CD14-positive monocyte (primary cell): ENCODE measurements around the gene ALDH5A1. TPM values are rescaled to one million over a fixed set of nuclear protein-coding genes. Genes with fewer than 3 reads are reported as not detected.

Source experiments
- DNase-seq, 3 donors: peaks; one replicate each; pipeline ENCODE4 v3.0.0-alpha.2; 2011 to 2022
- H2AFZ ChIP-seq: 2 replicates; pipeline ENCODE4 v1.6.0; 2012; ENCODE audit warnings: mild to moderate bottlenecking, low read depth, low read length, inconsistent platforms; ENCODE audit not compliant: insufficient read depth, poor library complexity, severe bottlenecking
- H3K27ac ChIP-seq, 2 donors: 1 replicate in 1 of 2; 2 replicates in 1 of 2; pipeline ENCODE4 v1.5.1; 2012 to 2013; ENCODE audit warnings: low read length in 2 of 2, control low read depth in 1 of 2, inconsistent platforms in 1 of 2, low read depth in 1 of 2, mild to moderate bottlenecking in 1 of 2
- H3K27me3 ChIP-seq, 2 donors: one replicate each; pipeline versions ENCODE4 v1.6.0 to v1.6.1; 2011 to 2013; ENCODE audit warnings: low read length in 2 of 2; ENCODE audit not compliant: control insufficient read depth in 2 of 2, insufficient read depth in 2 of 2
- H3K36me3 ChIP-seq, 2 donors: replicated peaks in 1 of 2; 1 replicate in 1 of 2; 2 replicates in 1 of 2; pipeline versions ENCODE4 v1.5.1 to v1.6.1; 2012 to 2013; ENCODE audit warnings: low read length in 2 of 2, control low read depth in 1 of 2, inconsistent platforms in 1 of 2, mild to moderate bottlenecking in 1 of 2; ENCODE audit not compliant: insufficient read depth in 2 of 2, control insufficient read depth in 1 of 2
- H3K4me1 ChIP-seq, 2 donors: 1 replicate in 1 of 2; 2 replicates in 1 of 2; pipeline versions ENCODE4 v1.5.1 to v1.6.1; 2012 to 2013; ENCODE audit warnings: low read length in 2 of 2, control low read depth in 1 of 2, inconsistent platforms in 1 of 2, mild to moderate bottlenecking in 1 of 2, moderate library complexity in 1 of 2; ENCODE audit not compliant: insufficient read depth in 2 of 2, control insufficient read depth in 1 of 2
- H3K4me2 ChIP-seq: replicated peaks from 2 replicates; pipeline ENCODE3; 2012; ENCODE audit warnings: low read length, moderate library complexity, mild to moderate bottlenecking; ENCODE audit not compliant: poor library complexity, severe bottlenecking; ENCODE audit errors: extremely low read depth
- H3K4me3 ChIP-seq, 3 experiments: fragments of 200-600 bp in 1 of 3; sonication (generic) in 1 of 3; replicated peaks in 1 of 3; 1 replicate in 2 of 3; 2 replicates in 1 of 3; pipeline ENCODE4 v1.5.1; 2011 to 2013; ENCODE audit warnings: low read length in 3 of 3, mild to moderate bottlenecking in 3 of 3, control low read depth in 2 of 3, low read depth in 2 of 3, inconsistent platforms in 1 of 3, moderate library complexity in 1 of 3
- H3K79me2 ChIP-seq: 2 replicates; pipeline ENCODE4 v1.6.0; 2012; ENCODE audit warnings: mild to moderate bottlenecking, control low read depth, inconsistent platforms, low read length, moderate library complexity; ENCODE audit not compliant: insufficient read depth
- H3K9ac ChIP-seq: 2 replicates; pipeline ENCODE4 v1.6.0; 2017; ENCODE audit warnings: low read length, mild to moderate bottlenecking; ENCODE audit not compliant: insufficient read depth, poor library complexity, severe bottlenecking
- H3K9me3 ChIP-seq, 2 donors: replicated peaks in 1 of 2; 1 replicate in 1 of 2; 2 replicates in 1 of 2; pipeline versions ENCODE4 v1.5.1 to v1.6.1; 2012 to 2013; ENCODE audit warnings: low read length in 2 of 2, control low read depth in 1 of 2; ENCODE audit not compliant: control insufficient read depth in 1 of 2, insufficient read depth in 1 of 2
- H4K20me1 ChIP-seq: 2 replicates; pipeline ENCODE4 v1.6.0; 2012; ENCODE audit warnings: mild to moderate bottlenecking, low read length, control low read depth, moderate library complexity; ENCODE audit not compliant: insufficient read depth
- H3K27ac Mint-ChIP-seq, 7 donors: one replicate each; pipeline ENCODE4 v1.8.0; 2020; ENCODE audit warnings: mild to moderate bottlenecking in 7 of 7, mixed read lengths in 7 of 7, moderate library complexity in 6 of 7, inconsistent platforms in 2 of 7
- H3K27me3 Mint-ChIP-seq, 3 donors: one replicate each; pipeline ENCODE4 v1.8.0; 2021 to 2022; ENCODE audit warnings: low read depth in 3 of 3, mild to moderate bottlenecking in 3 of 3, mixed read lengths in 3 of 3, moderate library complexity in 3 of 3, inconsistent platforms in 1 of 3
- H3K36me3 Mint-ChIP-seq, 2 donors: one replicate each; pipeline ENCODE4 v1.8.0; 2020; ENCODE audit warnings: mixed read lengths in 2 of 2, inconsistent platforms in 1 of 2, mild to moderate bottlenecking in 1 of 2
- H3K4me1 Mint-ChIP-seq: one replicate; pipeline ENCODE4 v1.8.0; 2020; ENCODE audit warnings: mild to moderate bottlenecking, mixed read lengths
- H3K4me3 Mint-ChIP-seq, 2 donors: one replicate each; pipeline ENCODE4 v1.8.0; 2020; ENCODE audit warnings: mild to moderate bottlenecking in 2 of 2, mixed read lengths in 2 of 2, moderate library complexity in 1 of 2
- H3K9me3 Mint-ChIP-seq, 7 donors: one replicate each; pipeline ENCODE4 v1.8.0; 2020 to 2022; ENCODE audit warnings: mixed read lengths in 7 of 7, mild to moderate bottlenecking in 6 of 7, moderate library complexity in 6 of 7, inconsistent platforms in 2 of 7
- CTCF ChIP-seq: fragments of 200-600 bp; IDR thresholded peaks from one replicate; pipeline ENCODE4 v1.8.0; 2022; ENCODE audit warnings: antibody characterized with exemption, mild to moderate bottlenecking
- WGBS: methylation state at CpG from one replicate; pipeline ENCODE4 v1.1.5; 2013; ENCODE audit warnings: missing lambda C conversion rate; ENCODE audit not compliant: insufficient coverage; 5-methylcytosine and 5-hydroxymethylcytosine counted together
- intact Hi-C, 2 donors: fragments of 100-400 bp; cut with micrococcal nuclease; formaldehyde crosslinking; loops; one replicate each; pipeline versions ENCODE4 v1.15.0 to v1.15.1; 2023
- polyA minus RNA-seq: library from RNA; depleted of rRNA, polyadenylated mRNA; stranded (reverse); fragments of >200 nt; gene quantifications from 2 replicates; pipeline ENCODE4 v1.2.3, GENCODE V29; 2012
- polyA plus RNA-seq, 3 donors: library from polyadenylated mRNA; depleted of rRNA in 1 of 3; unstranded in 2 of 3; stranded (reverse) in 1 of 3; fragments of 300-500 nt in 2 of 3; fragments of >200 nt in 1 of 3; fragmentation: Illumina TruSeq in 2 of 3; gene quantifications; 1 replicate in 2 of 3; 2 replicates in 1 of 3; pipeline ENCODE4 v1.2.3, GENCODE V29; 2012 to 2021
- total RNA-seq, 12 experiments: library from RNA in 1 of 12; stranded (reverse) in 1 of 12; fragments of 120-200 nt in 1 of 12; gene quantifications; one replicate each; pipeline ENCODE4 v1.2.4 and lab custom pipeline; 2013 to 2026; ENCODE audit warnings: mixed read lengths in 6 of 12, inconsistent platforms in 1 of 12

The ALDH5A1 gene
- total RNA-seq (2013), result 0.17 TPM
- polyA plus RNA-seq (under 1 TPM; 0.04 to 0.33 (median 0.17) TPM), polyA minus RNA-seq (under 0.01 and 0.16 TPM in 2 replicates), total RNA-seq (lab: John Stamatoyannopoulos, UW) (0.17 to 4.9 (median 0.31) reads per million in 11 experiments)

GRCh38 chr6:24494821-24495795, at the start of gene ALDH5A1:
TSS of gene ALDH5A1 (plus strand) at chr6:24494969. CDS start at chr6:24494997, 28 bp downstream.
- no peak within 1 kb of the TSS for H3K27ac Mint-ChIP-seq
- peaks cover 9 to 26% of the 10 kb centered on the region in 2 donors for H3K27me3 ChIP-seq
- H3K4me1 Mint-ChIP-seq, result peaks cover 15% of the 10 kb centered on the region
- H4K20me1 ChIP-seq, result no peaks in the 10 kb centered on the region
- no peaks in the 10 kb centered on the region for H3K36me3 ChIP-seq
- H3K9me3 Mint-ChIP-seq, result peaks cover 2 to 9% (median 7%) of the 10 kb centered on the region in 7 donors
- TF ChIP-seq CTCF, result peak; percentile 23
- H3K4me3 Mint-ChIP-seq, result peak within 1 kb of the TSS; percentile 79 to 86
- no peaks in the 10 kb centered on the region for H3K79me2 ChIP-seq
- intact Hi-C loops, result no loop called here
- WGBS, result under 1% methylated on average over 92 of the region's 93 CpGs
- H3K27ac ChIP-seq, result no peak within 1 kb of the TSS
- H3K36me3 Mint-ChIP-seq, result no peaks in the 10 kb centered on the region
- peaks cover 0 to 4% of the 10 kb centered on the region in 2 donors for H3K9me3 ChIP-seq
- peak within 1 kb of the TSS; percentile 45 to 83 (median 51) for H3K4me3 ChIP-seq
- H3K27me3 Mint-ChIP-seq, result peaks cover 14 to 37% (median 32%) of the 10 kb centered on the region in 3 donors
- H2AFZ ChIP-seq, result peak within 1 kb of the TSS; percentile 77
- H3K4me1 ChIP-seq, result peaks cover 13 to 18% of the 10 kb centered on the region in 2 donors
- peak; percentile 7 to 25 (median 15) for DNase-seq
- H3K4me2 ChIP-seq, result peak within 1 kb of the TSS; percentile 94
- H3K9ac ChIP-seq, result peak within 1 kb of the TSS; percentile 54

DNA sequence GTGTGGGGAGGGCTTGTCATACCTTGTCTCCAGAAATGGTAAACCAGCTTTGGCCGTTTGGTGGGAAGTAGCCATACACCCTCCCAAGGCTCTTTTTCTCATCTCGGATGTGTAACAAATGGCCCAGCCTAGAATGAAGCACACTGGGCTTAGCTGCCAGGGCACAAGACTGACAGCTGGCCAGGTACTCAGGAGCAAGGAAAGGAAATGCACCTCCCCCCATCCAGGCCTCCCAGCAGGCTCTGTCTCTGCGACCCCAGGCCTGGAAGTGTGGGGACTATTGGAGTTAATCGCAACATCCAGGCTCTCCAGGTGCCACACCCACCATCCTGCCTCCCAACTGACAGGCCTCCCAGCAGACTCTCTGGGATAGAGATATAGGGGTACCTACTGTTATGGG, 49.1 kb upstream of the ALDH5A1 start:
- no peak for TF ChIP-seq CTCF
- Histone ChIP-seq H3K9me3 (no peaks in the 10 kb centered on the region), H3K36me3 (no peaks in the 10 kb centered on the region), H3K4me3 (no peak overlapping the region), H2AFZ (no peak overlapping the region), H3K4me1 (no peaks in the 10 kb centered on the region), H4K20me1 (no peaks in the 10 kb centered on the region), H3K27ac (no peak overlapping the region), H3K9ac (no peak overlapping the region), H3K79me2 (no peaks in the 10 kb centered on the region), H3K27me3 (no peaks in the 10 kb centered on the region), H3K4me2 (no peak overlapping the region)
- H3K9me3 Mint-ChIP-seq, result no peaks in the 10 kb centered on the region
- H3K4me1 Mint-ChIP-seq, result peaks cover 5% of the 10 kb centered on the region
- no peaks in the 10 kb centered on the region for H3K36me3 Mint-ChIP-seq
- no CpG with 5 or more reads among the region's 4 CpGs for WGBS
- intact Hi-C loops, result no loop called here
- H3K27me3 Mint-ChIP-seq, result peaks cover 0 to 2% (median 0%) of the 10 kb centered on the region in 3 donors
- H3K27ac Mint-ChIP-seq, result peak overlapping the region in 2 of 7 donors; percentile 11 to 66
- no peak for DNase-seq
- no peak overlapping the region for H3K4me3 Mint-ChIP-seq
